ENCODE measurements around the gene GAB2.

DNA sequence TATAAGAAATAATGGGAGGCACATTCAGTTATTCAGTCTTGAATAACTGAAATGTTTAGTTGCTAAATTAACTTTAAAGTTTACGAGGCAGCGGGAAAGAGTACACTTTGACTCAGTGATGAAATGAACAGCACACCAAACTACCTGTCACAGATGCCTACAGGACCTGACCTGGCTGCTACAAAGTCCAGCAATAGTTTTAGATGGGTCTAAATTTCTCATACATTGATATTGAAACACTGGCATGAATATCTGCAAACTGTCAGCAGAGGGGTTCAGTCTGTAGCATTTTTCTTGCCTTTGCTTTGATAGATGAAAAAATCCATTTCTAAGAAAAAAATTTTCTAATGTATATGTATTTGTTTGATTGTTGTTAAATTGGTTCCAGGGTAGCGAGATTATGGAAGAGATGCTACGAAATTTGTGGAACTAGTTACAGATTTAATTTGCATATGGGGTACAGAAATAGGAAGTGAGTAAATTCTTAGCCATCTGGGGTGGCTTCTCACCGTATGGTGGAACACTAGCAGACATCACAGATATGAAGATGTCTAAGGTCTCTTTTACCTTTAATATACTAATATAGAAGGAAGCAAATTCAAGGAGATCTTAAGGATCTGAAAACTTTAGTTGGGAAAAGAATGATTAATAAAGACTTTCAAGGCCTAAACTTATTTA is 20.8 kb upstream of the GAB2 start:
- TF ChIP-seq, protein P1, sequence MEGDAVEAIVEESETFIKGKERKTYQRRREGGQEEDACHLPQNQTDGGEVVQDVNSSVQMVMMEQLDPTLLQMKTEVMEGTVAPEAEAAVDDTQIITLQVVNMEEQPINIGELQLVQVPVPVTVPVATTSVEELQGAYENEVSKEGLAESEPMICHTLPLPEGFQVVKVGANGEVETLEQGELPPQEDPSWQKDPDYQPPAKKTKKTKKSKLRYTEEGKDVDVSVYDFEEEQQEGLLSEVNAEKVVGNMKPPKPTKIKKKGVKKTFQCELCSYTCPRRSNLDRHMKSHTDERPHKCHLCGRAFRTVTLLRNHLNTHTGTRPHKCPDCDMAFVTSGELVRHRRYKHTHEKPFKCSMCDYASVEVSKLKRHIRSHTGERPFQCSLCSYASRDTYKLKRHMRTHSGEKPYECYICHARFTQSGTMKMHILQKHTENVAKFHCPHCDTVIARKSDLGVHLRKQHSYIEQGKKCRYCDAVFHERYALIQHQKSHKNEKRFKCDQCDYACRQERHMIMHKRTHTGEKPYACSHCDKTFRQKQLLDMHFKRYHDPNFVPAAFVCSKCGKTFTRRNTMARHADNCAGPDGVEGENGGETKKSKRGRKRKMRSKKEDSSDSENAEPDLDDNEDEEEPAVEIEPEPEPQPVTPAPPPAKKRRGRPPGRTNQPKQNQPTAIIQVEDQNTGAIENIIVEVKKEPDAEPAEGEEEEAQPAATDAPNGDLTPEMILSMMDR (IDR thresholded peaks at IDR 0.05), result no peak
- TF ChIP-seq SIN3A (IDR thresholded peaks at IDR 0.05; ENCODE audit: borderline replicate concordance, insufficient read depth, low read depth, low read length) (no peak), TCF7L2 (IDR thresholded peaks at IDR 0.05; ENCODE audit: low read depth, low read length) (no peak), POLR2AphosphoS5 (IDR thresholded peaks at IDR 0.05; ENCODE audit: low read depth, low read length) (no peak)
- TF ChIP-seq, protein P2, sequence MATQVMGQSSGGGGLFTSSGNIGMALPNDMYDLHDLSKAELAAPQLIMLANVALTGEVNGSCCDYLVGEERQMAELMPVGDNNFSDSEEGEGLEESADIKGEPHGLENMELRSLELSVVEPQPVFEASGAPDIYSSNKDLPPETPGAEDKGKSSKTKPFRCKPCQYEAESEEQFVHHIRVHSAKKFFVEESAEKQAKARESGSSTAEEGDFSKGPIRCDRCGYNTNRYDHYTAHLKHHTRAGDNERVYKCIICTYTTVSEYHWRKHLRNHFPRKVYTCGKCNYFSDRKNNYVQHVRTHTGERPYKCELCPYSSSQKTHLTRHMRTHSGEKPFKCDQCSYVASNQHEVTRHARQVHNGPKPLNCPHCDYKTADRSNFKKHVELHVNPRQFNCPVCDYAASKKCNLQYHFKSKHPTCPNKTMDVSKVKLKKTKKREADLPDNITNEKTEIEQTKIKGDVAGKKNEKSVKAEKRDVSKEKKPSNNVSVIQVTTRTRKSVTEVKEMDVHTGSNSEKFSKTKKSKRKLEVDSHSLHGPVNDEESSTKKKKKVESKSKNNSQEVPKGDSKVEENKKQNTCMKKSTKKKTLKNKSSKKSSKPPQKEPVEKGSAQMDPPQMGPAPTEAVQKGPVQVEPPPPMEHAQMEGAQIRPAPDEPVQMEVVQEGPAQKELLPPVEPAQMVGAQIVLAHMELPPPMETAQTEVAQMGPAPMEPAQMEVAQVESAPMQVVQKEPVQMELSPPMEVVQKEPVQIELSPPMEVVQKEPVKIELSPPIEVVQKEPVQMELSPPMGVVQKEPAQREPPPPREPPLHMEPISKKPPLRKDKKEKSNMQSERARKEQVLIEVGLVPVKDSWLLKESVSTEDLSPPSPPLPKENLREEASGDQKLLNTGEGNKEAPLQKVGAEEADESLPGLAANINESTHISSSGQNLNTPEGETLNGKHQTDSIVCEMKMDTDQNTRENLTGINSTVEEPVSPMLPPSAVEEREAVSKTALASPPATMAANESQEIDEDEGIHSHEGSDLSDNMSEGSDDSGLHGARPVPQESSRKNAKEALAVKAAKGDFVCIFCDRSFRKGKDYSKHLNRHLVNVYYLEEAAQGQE (IDR thresholded peaks at IDR 0.05; ENCODE audit: insufficient read depth in 1 of 2, low read depth in 2 of 2, low read length in 1 of 2), result no peak
